Subcutaneous abdominal adipose tissue (tissue), 5 donors: ENCODE data around the gene PER1.

Source experiments
- H3K27ac ChIP-seq: one replicate; pipeline ENCODE4 v1.7.0; 2013; ENCODE audit warnings: low read depth, mild to moderate bottlenecking, inconsistent platforms, low read length, moderate library complexity
- H3K27me3 ChIP-seq, 5 donors: one replicate each; pipeline ENCODE4 v1.7.0; 2013; ENCODE audit warnings: low read length in 5 of 5, inconsistent platforms in 1 of 5; ENCODE audit not compliant: control insufficient read depth in 5 of 5, insufficient read depth in 4 of 5
- H3K36me3 ChIP-seq, 5 donors: one replicate each; pipeline ENCODE4 v1.7.0; 2013; ENCODE audit warnings: low read length in 5 of 5; ENCODE audit not compliant: control insufficient read depth in 5 of 5, insufficient read depth in 5 of 5
- H3K4me1 ChIP-seq, 5 donors: one replicate each; pipeline ENCODE4 v1.7.0; 2013; ENCODE audit warnings: low read length in 5 of 5, mild to moderate bottlenecking in 3 of 5, moderate library complexity in 1 of 5; ENCODE audit not compliant: control insufficient read depth in 5 of 5, insufficient read depth in 5 of 5
- H3K4me3 ChIP-seq, 5 donors: one replicate each; pipeline ENCODE4 v1.7.0; 2013; ENCODE audit warnings: low read length in 5 of 5, low read depth in 1 of 5
- H3K9ac ChIP-seq, 5 donors: one replicate each; pipeline ENCODE4 v1.7.0; 2013; ENCODE audit warnings: low read length in 5 of 5, mild to moderate bottlenecking in 4 of 5, moderate library complexity in 3 of 5
- H3K9me3 ChIP-seq, 5 donors: one replicate each; pipeline ENCODE4 v1.7.0; 2013; ENCODE audit warnings: low read length in 5 of 5; ENCODE audit not compliant: control insufficient read depth in 5 of 5
- donor health status: healthy.
- donor health status: healthy.
- donor health status: healthy.
- donor health status: healthy.
- donor health status: healthy.

Gene PER1

DNA sequence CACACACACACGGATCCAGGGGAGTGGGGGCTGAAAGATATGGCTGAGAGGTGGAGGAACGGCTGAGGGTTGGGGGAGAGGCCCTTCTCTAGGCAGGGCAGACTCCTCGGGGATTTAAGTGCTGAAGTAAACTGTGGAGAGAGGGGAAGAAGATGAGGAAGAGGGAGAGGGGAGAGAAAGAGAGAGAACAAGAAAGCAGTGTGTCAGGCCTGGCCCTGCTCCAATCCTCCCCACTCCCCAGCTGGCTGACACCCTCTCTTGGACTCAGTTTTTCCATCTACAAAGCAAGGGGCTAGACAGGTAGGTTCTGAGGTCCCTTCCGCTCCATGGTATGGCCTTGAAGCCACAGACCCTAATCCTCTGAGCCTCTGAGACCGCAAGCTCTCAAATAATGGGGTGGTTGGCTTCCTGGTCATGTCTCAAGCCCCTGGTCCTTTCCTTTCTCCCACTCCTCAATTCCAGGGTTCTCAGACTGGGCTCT lies 8.6 kb upstream of the PER1 start:
- Histone ChIP-seq H3K4me3 (peak overlapping the region in 2 of 5 donors; percentile 3 to 8), H3K4me1 (peaks cover 22 to 61% (median 51%) of the 10 kb centered on the region in 5 donors), H3K9ac (peak overlapping the region in 4 of 5 donors; percentile 5 to 99 (median 68)), H3K9me3 (peaks cover 0 to 2% (median 0%) of the 10 kb centered on the region in 5 donors), H3K36me3 (peaks cover 2 to 29% (median 25%) of the 10 kb centered on the region in 5 donors), H3K27me3 (peaks cover 0 to 5% (median 0%) of the 10 kb centered on the region in 5 donors), H3K27ac (peak overlapping the region; percentile 93)

DNA sequence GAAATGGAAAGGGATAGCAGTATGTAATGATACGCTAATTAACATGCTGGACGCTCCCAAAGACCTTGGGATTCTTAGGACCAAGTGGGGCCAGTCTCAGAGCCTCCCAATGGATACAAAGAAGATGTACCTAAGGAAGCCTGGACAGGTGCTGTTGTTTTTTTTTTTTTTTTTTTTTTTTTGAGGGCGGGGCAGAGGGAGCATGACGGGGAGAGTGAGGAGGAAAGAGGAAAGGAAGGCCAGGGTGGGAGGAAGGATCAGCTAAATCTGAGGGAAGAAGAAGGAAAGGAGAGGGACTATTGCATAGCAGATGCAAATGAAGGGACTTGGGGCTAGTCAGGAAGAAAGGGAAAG lies 8.0 kb upstream of the PER1 start:
- peaks cover 0 to 2% (median 0%) of the 10 kb centered on the region in 5 donors for H3K9me3 ChIP-seq
- peaks cover 2 to 29% (median 25%) of the 10 kb centered on the region in 5 donors for H3K36me3 ChIP-seq
- no peak overlapping the region for H3K9ac ChIP-seq
- no peak overlapping the region for H3K4me3 ChIP-seq
- H3K27ac ChIP-seq: peak overlapping the region; percentile 93
- peaks cover 22 to 67% (median 56%) of the 10 kb centered on the region in 5 donors for H3K4me1 ChIP-seq
- peaks cover 0 to 5% (median 0%) of the 10 kb centered on the region in 5 donors for H3K27me3 ChIP-seq

DNA sequence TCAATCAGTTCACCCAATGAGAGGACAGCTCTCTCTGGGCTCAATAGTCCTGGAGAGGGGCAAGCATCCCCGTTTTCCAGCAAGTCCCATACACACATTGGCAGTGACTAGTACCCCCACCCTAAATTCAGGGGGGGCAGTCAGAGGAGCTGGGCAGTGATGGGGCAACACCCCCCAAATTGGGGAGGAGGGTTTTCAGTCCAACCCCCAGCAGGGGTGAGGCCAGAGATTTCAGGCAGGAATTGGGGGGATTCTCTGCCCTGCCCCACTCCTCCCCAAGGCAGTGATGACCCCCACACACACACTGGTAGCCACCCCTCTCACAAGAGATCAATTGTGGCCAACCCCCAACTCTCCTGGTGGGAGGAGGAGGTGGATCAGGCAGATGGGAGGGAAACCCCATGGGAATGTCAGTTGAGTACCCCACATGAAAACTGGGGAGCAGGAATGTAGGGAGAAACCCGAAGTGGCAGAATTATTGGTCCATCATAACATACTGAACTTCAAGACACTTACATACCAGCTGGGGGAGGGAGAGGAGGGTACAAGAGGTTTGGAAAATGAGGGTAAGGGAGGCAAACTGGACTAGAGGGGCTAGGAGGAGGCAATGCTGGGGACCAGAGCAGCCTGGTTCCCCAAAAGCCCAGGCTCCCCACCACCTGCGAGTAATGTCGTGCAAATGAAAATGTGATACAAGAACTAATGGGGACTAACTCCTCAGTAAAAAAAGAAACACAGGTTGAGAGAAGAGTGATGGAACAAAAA lies 7.4 kb upstream of the PER1 start:
- Histone ChIP-seq H3K27me3 (peaks cover 0 to 5% (median 0%) of the 10 kb centered on the region in 5 donors), H3K4me3 (no peak overlapping the region), H3K9me3 (peaks cover 0 to 2% (median 0%) of the 10 kb centered on the region in 5 donors), H3K27ac (peak overlapping the region; percentile 93), H3K9ac (peak overlapping the region in 1 of 5 donors; percentile 13), H3K4me1 (peaks cover 21 to 68% (median 59%) of the 10 kb centered on the region in 5 donors), H3K36me3 (peaks cover 2 to 29% (median 25%) of the 10 kb centered on the region in 5 donors)

DNA sequence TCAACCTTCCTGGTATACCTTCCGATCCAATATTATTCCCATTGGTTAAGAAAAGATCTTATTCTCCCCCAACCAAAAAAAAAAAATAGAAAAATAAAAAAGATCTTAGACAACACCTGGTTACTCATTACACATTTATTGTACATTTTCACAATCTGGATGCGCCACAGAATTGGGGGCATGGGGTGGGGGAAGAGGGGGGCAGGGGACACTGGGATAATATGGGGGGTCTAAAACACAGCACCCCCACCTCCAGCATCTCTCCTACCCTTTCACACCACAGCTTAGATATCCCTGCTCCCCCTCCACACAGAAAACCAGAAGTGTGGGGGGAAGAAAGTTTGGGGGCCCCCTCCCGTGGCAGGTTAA lies 6.8 kb upstream of the PER1 start:
- Histone ChIP-seq H3K36me3 (peaks cover 2 to 29% (median 25%) of the 10 kb centered on the region in 5 donors), H3K4me3 (no peak overlapping the region), H3K9me3 (peaks cover 0 to 2% (median 0%) of the 10 kb centered on the region in 5 donors), H3K4me1 (peaks cover 17 to 67% (median 57%) of the 10 kb centered on the region in 5 donors), H3K27me3 (peaks cover 0 to 5% (median 0%) of the 10 kb centered on the region in 5 donors), H3K27ac (no peak overlapping the region), H3K9ac (no peak overlapping the region)

DNA sequence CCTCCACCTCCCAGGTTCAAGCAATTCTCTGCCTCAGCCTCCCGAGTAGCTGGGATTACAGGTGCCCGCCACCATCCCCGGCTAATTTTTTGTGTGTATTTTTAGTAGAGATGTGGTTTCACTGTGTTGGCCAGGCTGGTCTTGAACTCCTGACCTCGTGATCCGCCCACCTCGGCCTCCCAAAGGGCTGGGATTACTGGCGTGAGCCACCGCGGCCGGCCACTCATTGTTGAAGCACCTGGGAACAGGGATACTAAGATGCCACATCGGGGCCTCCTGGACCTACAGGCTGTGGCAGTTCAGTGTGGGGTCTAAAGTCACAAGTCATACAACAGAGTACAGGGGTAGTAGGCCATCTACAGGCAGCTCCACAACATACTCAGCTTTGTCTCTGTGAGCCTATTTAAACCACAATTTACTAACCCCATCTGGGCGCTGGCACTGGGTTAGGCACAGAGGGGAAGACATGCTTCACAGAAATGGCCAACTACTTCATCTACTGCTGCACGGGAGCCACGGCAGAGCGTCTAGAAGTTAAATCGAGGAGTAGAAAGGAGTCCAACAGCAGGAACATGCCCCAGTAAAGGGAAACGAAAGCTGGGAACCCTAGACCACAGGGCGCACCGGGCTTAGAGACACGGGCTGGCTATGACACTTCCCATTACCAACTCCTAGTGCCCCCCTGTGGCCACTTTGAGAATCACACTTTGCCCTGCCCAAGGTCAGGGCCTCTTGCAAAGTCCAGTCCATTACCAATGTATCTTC lies 6.2 kb upstream of the PER1 start:
- peak overlapping the region in 2 of 5 donors; percentile 3 to 68 for H3K9ac ChIP-seq

DNA sequence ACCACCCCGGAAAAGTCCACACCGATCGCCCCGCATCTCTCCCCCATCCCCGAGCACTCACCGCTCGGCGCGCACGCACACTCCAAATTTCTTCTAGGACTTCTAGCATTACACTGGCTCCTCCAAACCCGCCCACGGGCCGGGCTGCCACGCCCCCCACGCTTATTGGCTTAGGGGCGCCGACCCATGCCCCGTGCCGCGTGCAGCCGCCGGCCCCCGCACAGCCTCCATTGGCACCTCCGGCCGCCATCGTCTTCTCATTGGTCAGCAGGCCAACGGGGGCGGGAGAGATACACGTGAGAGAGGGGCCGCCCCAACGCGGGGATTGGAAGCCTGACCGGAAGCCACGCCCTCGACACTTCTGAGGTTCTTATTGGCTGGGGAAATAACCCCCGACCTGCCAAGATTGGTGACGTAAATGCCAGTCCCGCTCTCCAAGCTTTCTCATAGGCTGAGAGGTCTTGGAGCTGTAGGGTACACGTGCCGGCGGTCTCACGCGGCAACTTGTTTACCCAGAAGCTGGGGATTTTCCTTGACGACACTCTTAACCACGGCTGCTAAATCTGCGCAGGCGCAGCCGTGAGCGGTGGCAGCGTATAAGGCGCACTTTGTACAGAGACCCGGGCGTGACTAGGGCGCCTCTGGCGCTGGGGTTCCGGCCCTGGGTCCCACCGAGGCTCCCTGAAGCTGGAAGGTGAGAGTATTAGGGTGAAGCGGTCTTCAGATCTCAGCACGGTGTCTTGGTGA lies 4.2 kb upstream of the PER1 start:
- Histone ChIP-seq H3K4me1 (peaks cover 23 to 72% (median 58%) of the 10 kb centered on the region in 5 donors), H3K9ac (peak overlapping the region; percentile 88 to 99 (median 95)), H3K36me3 (peaks cover 2 to 28% (median 23%) of the 10 kb centered on the region in 5 donors), H3K27ac (peak overlapping the region; percentile 99), H3K9me3 (peaks cover 0 to 2% (median 0%) of the 10 kb centered on the region in 5 donors), H3K27me3 (peaks cover 0 to 5% (median 0%) of the 10 kb centered on the region in 5 donors), H3K4me3 (peak overlapping the region; percentile 97 to 100 (median 100))

More for the DNA sequence above, 6.2 kb upstream of the PER1 start:
- Histone ChIP-seq H3K4me3 (peak overlapping the region in 3 of 5 donors; percentile 22 to 44 (median 44)), H3K27me3 (peaks cover 0 to 5% (median 0%) of the 10 kb centered on the region in 5 donors), H3K4me1 (peaks cover 18 to 67% (median 57%) of the 10 kb centered on the region in 5 donors), H3K9me3 (peaks cover 0 to 2% (median 0%) of the 10 kb centered on the region in 5 donors), H3K36me3 (peaks cover 2 to 29% (median 25%) of the 10 kb centered on the region in 5 donors), H3K27ac (peak overlapping the region; percentile 90)

DNA sequence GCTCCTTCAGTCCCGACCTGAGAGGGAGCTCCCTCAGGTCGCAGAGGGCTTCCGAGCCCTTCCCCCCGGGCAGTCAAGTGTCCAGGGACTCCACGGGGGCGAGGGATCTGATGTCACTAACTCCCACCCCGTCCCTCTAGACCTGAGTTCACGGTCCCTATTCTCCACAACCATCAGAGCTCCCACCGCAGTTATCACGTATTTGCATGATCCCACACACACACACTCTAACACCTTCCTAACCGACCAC lies 3.7 kb upstream of the PER1 start:
- H3K4me1 ChIP-seq: peaks cover 23 to 72% (median 58%) of the 10 kb centered on the region in 5 donors
- H3K9me3 ChIP-seq: peaks cover 0 to 2% (median 0%) of the 10 kb centered on the region in 5 donors
- peak overlapping the region; percentile 97 for H3K27ac ChIP-seq
- H3K27me3 ChIP-seq: peaks cover 0 to 5% (median 0%) of the 10 kb centered on the region in 5 donors
- peak overlapping the region; percentile 88 to 99 (median 95) for H3K9ac ChIP-seq
- peak overlapping the region; percentile 97 to 100 (median 100) for H3K4me3 ChIP-seq
- peaks cover 2 to 23% (median 18%) of the 10 kb centered on the region in 5 donors for H3K36me3 ChIP-seq

DNA sequence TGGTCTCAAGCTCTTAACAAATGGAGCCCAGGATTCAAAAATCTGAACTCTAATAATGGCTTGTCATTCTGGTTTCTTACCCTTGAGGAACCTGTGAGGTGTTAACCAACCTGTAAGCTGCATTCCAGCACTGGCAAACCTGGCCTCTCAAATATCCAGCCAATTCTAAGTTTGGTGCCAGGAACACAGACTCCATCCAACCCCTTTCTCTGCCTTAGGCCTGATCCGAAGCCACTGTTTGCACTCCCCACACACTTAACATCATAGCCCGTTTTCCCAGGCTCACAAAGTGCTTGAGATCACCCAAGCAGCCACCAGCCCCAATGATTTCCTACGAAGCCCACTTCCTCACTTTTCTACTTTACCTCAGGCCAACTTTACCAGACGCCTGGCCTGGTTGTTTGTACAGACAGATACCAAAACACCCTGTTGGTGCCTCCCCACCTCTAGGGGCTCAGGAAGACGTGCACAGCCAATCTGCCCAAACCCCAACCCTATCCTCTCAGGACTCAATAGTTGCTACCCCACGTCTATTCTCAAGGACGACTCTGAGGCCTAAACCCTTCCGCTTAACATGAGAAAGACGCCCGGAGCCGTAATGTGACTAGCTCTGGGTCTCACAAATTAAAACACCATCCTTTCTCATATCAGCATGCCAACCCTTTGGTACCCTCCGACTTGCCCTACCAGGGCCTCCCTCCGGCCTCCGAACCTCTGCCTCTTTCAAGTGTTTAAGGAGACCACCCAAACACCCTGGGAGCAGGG lies 3.2 kb upstream of the PER1 start:
- H3K9me3 ChIP-seq: peaks cover 0 to 2% (median 0%) of the 10 kb centered on the region in 5 donors
- H3K4me3 ChIP-seq: peak overlapping the region; percentile 97 to 100 (median 100)
- H3K27me3 ChIP-seq: peaks cover 0 to 5% (median 0%) of the 10 kb centered on the region in 5 donors
- H3K9ac ChIP-seq: peak overlapping the region; percentile 88 to 99 (median 95)
- peaks cover 27 to 73% (median 58%) of the 10 kb centered on the region in 5 donors for H3K4me1 ChIP-seq
- peak overlapping the region; percentile 97 for H3K27ac ChIP-seq
- peaks cover 2 to 22% (median 18%) of the 10 kb centered on the region in 5 donors for H3K36me3 ChIP-seq
